GM12878 (cell line): Measurements from ENCODE around the gene ATG10. TPM values are rescaled to one million over a fixed set of nuclear protein-coding genes. Genes with fewer than 3 reads are reported as not detected.

ENCODE experiments used
- ATAC-seq: fragments of 200-7000 bp; cut with Tn5 transposase; 3 replicates; pipeline ENCODE4 v1.9.1; 2020; ENCODE audit warnings: mild to moderate bottlenecking, moderate library complexity
- BruUV-seq: library from RNA; stranded (reverse); fragments of 400-500 nt; replicated peaks from 2 replicates; lab custom pipeline; 2021; lab: Mats Ljungman, UMichigan
- CTCF ChIA-PET: fragments of 300-600 bp; sonication (Branson Sonifier 250); formaldehyde crosslinking; extraction: SDS; loops from one replicate; lab custom pipeline; 2021; ENCODE audit warnings: inconsistent platforms; lab: Yijun Ruan, JAX
- POLR2A ChIA-PET: fragments of 350-600 bp; formaldehyde crosslinking; extraction: SDS; loops from one replicate; lab custom pipeline; 2021; ENCODE audit warnings: inconsistent platforms; lab: Charles Lee
- RAD21 ChIA-PET: fragments of 300-600 bp; sonication (Branson Sonifier 250); formaldehyde crosslinking; loops from one replicate; lab custom pipeline; 2023; ENCODE audit warnings: antibody characterized with exemption; ENCODE audit not compliant: unreplicated experiment; lab: Charles Lee
- SMC1A ChIA-PET: fragments of 300-600 bp; sonication (Branson Sonifier 250); formaldehyde crosslinking; loops from one replicate; lab custom pipeline; 2023; ENCODE audit not compliant: unreplicated experiment, uncharacterized antibody; lab: Charles Lee
- DNase-seq: peaks from one replicate; pipeline ENCODE4 v3.0.0-alpha.2; 2011; ENCODE audit warnings: low read depth, low spot score
- FAIRE-seq: peaks from 3 replicates; lab custom pipeline; 2011; peaks lifted over from hg19 to GRCh38; lab: Jason Lieb, UNC
- H2AFZ ChIP-seq: 2 replicates; pipeline ENCODE4 v1.6.0; 2011; ENCODE audit warnings: low read depth, low read length, control low read depth; ENCODE audit not compliant: control insufficient read depth
- H3K27ac ChIP-seq: 2 replicates; pipeline ENCODE4 v1.5.1; 2011; ENCODE audit warnings: control low read depth; ENCODE audit not compliant: control insufficient read depth, insufficient read depth
- H3K27me3 ChIP-seq, 2 experiments: replicated peaks in 1 of 2; 2 replicates each; pipeline versions ENCODE4 v1.6.0 to v1.6.1; 2011; ENCODE audit warnings: low read length in 1 of 2; ENCODE audit not compliant: control insufficient read depth in 2 of 2, insufficient read depth in 2 of 2
- H3K36me3 ChIP-seq, 2 experiments: 2 replicates each; pipeline ENCODE4 v1.5.1; 2011; ENCODE audit warnings: low read length in 1 of 2; ENCODE audit not compliant: control insufficient read depth in 2 of 2, insufficient read depth in 2 of 2
- H3K4me1 ChIP-seq: 2 replicates; pipeline ENCODE4 v1.6.1; 2011; ENCODE audit warnings: mild to moderate bottlenecking, low read length, moderate library complexity, mixed read lengths; ENCODE audit not compliant: control insufficient read depth, insufficient read depth
- H3K4me2 ChIP-seq: 2 replicates; pipeline ENCODE4 v1.6.0; 2011; ENCODE audit warnings: control low read depth; ENCODE audit not compliant: control insufficient read depth, insufficient read depth
- H3K4me3 ChIP-seq: fragments of 200-600 bp; sonication (generic); 2 replicates; pipeline ENCODE4 v1.5.1; 2016
- H3K79me2 ChIP-seq: 2 replicates; pipeline ENCODE4 v1.6.0; 2011; ENCODE audit warnings: low read length; ENCODE audit not compliant: control insufficient read depth, insufficient read depth
- H3K9ac ChIP-seq: 2 replicates; pipeline ENCODE4 v1.8.0; 2011; ENCODE audit warnings: low read length, control low read depth, mixed read lengths; ENCODE audit not compliant: control insufficient read depth, insufficient read depth
- H3K9me3 ChIP-seq: replicated peaks from 3 replicates; pipeline ENCODE4 v1.5.1; 2011; ENCODE audit warnings: mild to moderate bottlenecking, low read length; ENCODE audit not compliant: control insufficient read depth, insufficient read depth
- H4K20me1 ChIP-seq: 2 replicates; pipeline ENCODE4 v1.6.0; 2011; ENCODE audit not compliant: control insufficient read depth, insufficient read depth
- BCL11A ChIP-seq: IDR thresholded peaks from 2 replicates; pipeline ENCODE4 v1.6.1; 2011; ENCODE audit warnings: low read depth, low read length
- FOS ChIP-seq: IDR thresholded peaks from 3 replicates; pipeline ENCODE4 v1.6.1; 2011; ENCODE audit warnings: borderline replicate concordance; ENCODE audit not compliant: insufficient read length; ENCODE audit errors: extremely low read depth
- FOXM1 ChIP-seq: IDR thresholded peaks from 2 replicates; pipeline ENCODE4 v1.6.1; 2012; ENCODE audit warnings: low read depth, mild to moderate bottlenecking, inconsistent platforms, low read length, moderate library complexity
- KDM1A ChIP-seq: fragments of 200-600 bp; sonication (generic); IDR thresholded peaks from 2 replicates; pipeline ENCODE4 v1.6.1; 2016; ENCODE audit warnings: borderline replicate concordance
- LARP7 ChIP-seq: fragments of 450-650 bp; IDR thresholded peaks from 2 replicates; pipeline ENCODE4 v1.6.1; 2017; ENCODE audit warnings: mild to moderate bottlenecking
- MAX ChIP-seq: IDR thresholded peaks from 2 replicates; pipeline ENCODE4 v1.6.1; 2012; ENCODE audit warnings: low read depth, low read length, improper control_type of control experiment
- MXI1 ChIP-seq: fragments of 150-350 bp; IDR thresholded peaks from 2 replicates; pipeline ENCODE4 v1.6.1; 2011; ENCODE audit warnings: low read depth, mild to moderate bottlenecking, inconsistent platforms, low read length, improper control_type of control experiment
- NR2C1 ChIP-seq: fragments of 450-650 bp; IDR thresholded peaks from 2 replicates; pipeline ENCODE4 v1.6.1; 2017; ENCODE audit warnings: antibody characterized with exemption, mild to moderate bottlenecking, moderate library complexity
- SIN3A ChIP-seq: IDR thresholded peaks from 2 replicates; pipeline ENCODE4 v1.6.1; 2012; ENCODE audit warnings: low read depth, low read length, improper control_type of control experiment
- SPI1 ChIP-seq: IDR thresholded peaks from 2 replicates; pipeline ENCODE4 v1.6.1; 2011; ENCODE audit warnings: low read depth, mild to moderate bottlenecking, low read length, moderate library complexity, borderline replicate concordance; ENCODE audit not compliant: insufficient read depth
- WGBS: methylation state at CpG from one replicate; pipeline ENCODE4 v1.1.6; 2016; ENCODE audit warnings: low lambda C conversion rate; ENCODE audit not compliant: insufficient replicate concordance, insufficient coverage; ENCODE audit errors: missing lambda C conversion rate; 5-methylcytosine and 5-hydroxymethylcytosine counted together
- in situ Hi-C: fragments of 300-500 bp; cut with MboI; formaldehyde crosslinking; loops from 9 replicates; pipeline ENCODE4 v1.14.3; 2018; ENCODE audit warnings: mixed read lengths
- intact Hi-C: fragments of 100-400 bp; cut with micrococcal nuclease; formaldehyde crosslinking; loops from one replicate; pipeline ENCODE4 v1.14.2; 2022; ENCODE audit not compliant: unreplicated experiment
- polyA plus RNA-seq, 11 experiments: library from polyadenylated mRNA; depleted of rRNA in 4 of 11; unstranded in 6 of 11; stranded (reverse) in 5 of 11; fragments of >200 nt; fragmentation: Nextera tagmentation in 4 of 11; fragmentation: Illumina TruSeq in 1 of 11; extraction: Ambion mirVana in 4 of 11; extraction: Trizol in 1 of 11; gene quantifications; 1 replicate in 1 of 11; 2 replicates in 10 of 11; pipeline versions ENCODE4 v1.2.1 to v1.2.3, GENCODE V29; 2011 to 2016; ENCODE audit warnings: inconsistent platforms in 2 of 11, missing spikeins in 2 of 11, low read depth in 1 of 11
- total RNA-seq, 4 experiments: library from RNA; depleted of rRNA in 3 of 4; stranded (reverse); fragments of >200 nt in 3 of 4; fragmentation: Illumina TruSeq in 1 of 4; extraction: Trizol in 1 of 4; gene quantifications; 2 replicates each; pipeline versions ENCODE4 v1.2.1 to v1.2.3, GENCODE V29; 2013 to 2021
- TF ChIP-seq, protein P1 (sequence below): fragments of 450-650 bp; IDR thresholded peaks from 2 replicates; pipeline ENCODE4 v1.6.1; 2016; ENCODE audit warnings: mild to moderate bottlenecking

Gene ATG10
- total and polyA plus RNA-seq, 10 of the 15 experiments (the other 5 are each of a cell fraction or from before 2014, with no cell fraction given): 3.8 to 14.4 (median 6.5) TPM

GRCh38 chr5:82129723-82130285, 158.0 kb downstream of the ATG10 start (continued):
- no peak for TF ChIP-seq FOS
- TF ChIP-seq MXI1: no peak
- TF ChIP-seq, protein P1, sequence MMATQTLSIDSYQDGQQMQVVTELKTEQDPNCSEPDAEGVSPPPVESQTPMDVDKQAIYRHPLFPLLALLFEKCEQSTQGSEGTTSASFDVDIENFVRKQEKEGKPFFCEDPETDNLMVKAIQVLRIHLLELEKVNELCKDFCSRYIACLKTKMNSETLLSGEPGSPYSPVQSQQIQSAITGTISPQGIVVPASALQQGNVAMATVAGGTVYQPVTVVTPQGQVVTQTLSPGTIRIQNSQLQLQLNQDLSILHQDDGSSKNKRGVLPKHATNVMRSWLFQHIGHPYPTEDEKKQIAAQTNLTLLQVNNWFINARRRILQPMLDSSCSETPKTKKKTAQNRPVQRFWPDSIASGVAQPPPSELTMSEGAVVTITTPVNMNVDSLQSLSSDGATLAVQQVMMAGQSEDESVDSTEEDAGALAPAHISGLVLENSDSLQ: no peak

- ATAC-seq (no peak), DNase-seq (no peak), FAIRE-seq (no peak)
- H3K4me2 ChIP-seq: no peak overlapping the region
- no peak overlapping the region for H2AFZ ChIP-seq
- H3K79me2 ChIP-seq: no peaks in the 10 kb centered on the region
- in situ Hi-C loops: no loop called here
- no peaks in the 10 kb centered on the region for H3K4me1 ChIP-seq
- no peaks in the 10 kb centered on the region for H4K20me1 ChIP-seq
- no TSS peak for BruUV-seq
- ChIA-PET RAD21 (no interaction called here), POLR2A (no interaction called here), CTCF (interaction anchor here (1.1 kb wide), 1 partner anchor 95 kb away, joined by 4 read pairs; no protein-coding TSS in a partner anchor), SMC1A (no interaction called here)
- H3K36me3 ChIP-seq: no peaks in the 10 kb centered on the region
- H3K9ac ChIP-seq: no peak overlapping the region
- 95% methylated on average over 6 of the region's 6 CpGs for WGBS
- H3K9me3 ChIP-seq: no peaks in the 10 kb centered on the region
- no peak overlapping the region for H3K27ac ChIP-seq
- TF ChIP-seq SPI1: no peak
- no peak for TF ChIP-seq MAX
- no peak for TF ChIP-seq KDM1A
- TF ChIP-seq FOXM1: no peak
- TF ChIP-seq LARP7: no peak
- no peak for TF ChIP-seq NR2C1
- no peak for TF ChIP-seq SIN3A
- no peak for TF ChIP-seq BCL11A
- no peak overlapping the region for H3K4me3 ChIP-seq
- H3K27me3 ChIP-seq: no peaks in the 10 kb centered on the region
- intact Hi-C loops: no loop called here
These were observed 158.8 kb downstream of the ATG10 start for GRCh38 chr5:82130602-82131001.
